ENCODE data around the gene KCNK16. TPM values are rescaled to one million over a fixed set of nuclear protein-coding genes. Genes with fewer than 3 reads are reported as not detected.
A peak's percentile ranks its signal among the peaks of the same experiment; 100 is the strongest.

Gene KCNK16
- polyA plus RNA-seq, 3 donors = not detected

DNA sequence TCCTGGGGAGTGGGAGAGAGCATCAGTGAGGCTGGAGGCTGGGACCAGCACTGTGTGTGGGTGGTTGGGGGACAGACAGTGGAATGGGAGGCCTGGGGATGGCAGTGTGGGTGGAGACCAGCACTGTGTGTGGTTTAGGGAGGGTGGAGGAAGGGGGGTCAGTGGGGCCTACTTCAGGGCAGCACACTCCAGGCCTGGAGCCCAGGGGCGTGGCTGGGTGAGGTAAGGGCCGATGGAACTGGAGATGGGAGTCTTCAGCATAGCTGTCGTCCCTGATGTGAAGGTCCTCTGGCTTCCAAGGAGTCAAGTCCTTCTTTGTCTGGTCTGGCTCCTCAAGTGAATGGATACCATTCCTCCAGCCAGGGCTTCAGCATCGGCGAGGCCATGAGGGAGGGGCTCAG lies 26.9 kb downstream of the KCNK16 start:
- Mint-ChIP-seq H3K4me1 (peaks cover 16% of the 10 kb centered on the region), H3K27ac (peak overlapping the region in 2 of 7 donors; percentile 48 to 67), H3K9me3 (peaks cover 0 to 2% (median 0%) of the 10 kb centered on the region in 7 donors), H3K4me3 (no peak overlapping the region), H3K27me3 (ENCODE audit: low read depth in 3 of 3) (peaks cover 3 to 10% (median 9%) of the 10 kb centered on the region in 3 donors), H3K36me3 (no peaks in the 10 kb centered on the region)
- Histone ChIP-seq H3K9ac (ENCODE audit: insufficient read depth, low read length, poor library complexity, severe bottlenecking) (no peak overlapping the region), H4K20me1 (ENCODE audit: insufficient read depth, low read length) (no peaks in the 10 kb centered on the region), H2AFZ (ENCODE audit: insufficient read depth, low read depth, low read length, poor library complexity, severe bottlenecking) (no peak overlapping the region), H3K4me1 (ENCODE audit: control insufficient read depth in 1 of 2, insufficient read depth in 2 of 2, low read length in 2 of 2) (peaks cover 8% of the 10 kb centered on the region in 2 donors), H3K27me3 (ENCODE audit: control insufficient read depth in 2 of 2, insufficient read depth in 2 of 2, low read length in 2 of 2) (no peaks in the 10 kb centered on the region), H3K4me2 (replicated peaks; ENCODE audit: extremely low read depth, low read length, poor library complexity, severe bottlenecking) (no peak overlapping the region), H3K9me3 (replicated peaks in 1 of 2; ENCODE audit: control insufficient read depth in 1 of 2, insufficient read depth in 1 of 2, low read length in 2 of 2) (no peaks in the 10 kb centered on the region), H3K27ac (ENCODE audit: low read depth in 1 of 2, low read length in 2 of 2) (no peak overlapping the region), H3K36me3 (replicated peaks in 1 of 2; ENCODE audit: control insufficient read depth in 1 of 2, insufficient read depth in 2 of 2, low read length in 2 of 2) (no peaks in the 10 kb centered on the region), H3K79me2 (ENCODE audit: insufficient read depth, low read length) (no peaks in the 10 kb centered on the region), H3K4me3 (replicated peaks in 1 of 3; ENCODE audit: low read depth in 2 of 3, low read length in 3 of 3) (no peak overlapping the region)
- 85% methylated on average over 2 of the region's 5 CpGs for WGBS (ENCODE audit: insufficient coverage)
- TF ChIP-seq, protein P1, sequence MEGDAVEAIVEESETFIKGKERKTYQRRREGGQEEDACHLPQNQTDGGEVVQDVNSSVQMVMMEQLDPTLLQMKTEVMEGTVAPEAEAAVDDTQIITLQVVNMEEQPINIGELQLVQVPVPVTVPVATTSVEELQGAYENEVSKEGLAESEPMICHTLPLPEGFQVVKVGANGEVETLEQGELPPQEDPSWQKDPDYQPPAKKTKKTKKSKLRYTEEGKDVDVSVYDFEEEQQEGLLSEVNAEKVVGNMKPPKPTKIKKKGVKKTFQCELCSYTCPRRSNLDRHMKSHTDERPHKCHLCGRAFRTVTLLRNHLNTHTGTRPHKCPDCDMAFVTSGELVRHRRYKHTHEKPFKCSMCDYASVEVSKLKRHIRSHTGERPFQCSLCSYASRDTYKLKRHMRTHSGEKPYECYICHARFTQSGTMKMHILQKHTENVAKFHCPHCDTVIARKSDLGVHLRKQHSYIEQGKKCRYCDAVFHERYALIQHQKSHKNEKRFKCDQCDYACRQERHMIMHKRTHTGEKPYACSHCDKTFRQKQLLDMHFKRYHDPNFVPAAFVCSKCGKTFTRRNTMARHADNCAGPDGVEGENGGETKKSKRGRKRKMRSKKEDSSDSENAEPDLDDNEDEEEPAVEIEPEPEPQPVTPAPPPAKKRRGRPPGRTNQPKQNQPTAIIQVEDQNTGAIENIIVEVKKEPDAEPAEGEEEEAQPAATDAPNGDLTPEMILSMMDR (IDR thresholded peaks at IDR 0.05) = no peak
- DNase-seq = no peak
- intact Hi-C loops (cut with micrococcal nuclease) = no loop called here

DNA sequence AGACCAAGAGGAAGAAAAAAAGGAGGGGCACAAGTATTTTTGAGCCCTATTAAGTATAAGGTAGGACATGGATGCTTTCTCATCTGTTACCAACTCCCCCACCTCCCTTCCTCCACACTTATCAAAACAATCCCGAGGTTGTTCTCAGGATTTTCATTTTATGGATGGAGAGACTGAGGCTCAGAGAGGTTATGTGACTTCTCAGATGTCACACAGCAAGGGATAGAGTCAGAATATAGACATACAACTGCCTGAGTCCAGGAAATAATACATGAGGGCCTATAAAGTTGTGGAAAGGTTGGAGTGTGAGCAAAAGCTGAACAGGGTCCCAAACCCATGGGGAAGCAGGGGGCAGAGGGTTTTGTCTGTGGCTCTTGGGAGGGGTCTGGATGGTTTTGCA lies 27.6 kb downstream of the KCNK16 start:
- TF ChIP-seq, protein P1 (IDR thresholded peaks at IDR 0.05) = no peak
- Histone ChIP-seq H3K9ac (ENCODE audit: insufficient read depth, low read length, poor library complexity, severe bottlenecking) (no peak overlapping the region), H3K27ac (ENCODE audit: low read depth in 1 of 2, low read length in 2 of 2) (no peak overlapping the region), H3K9me3 (replicated peaks in 1 of 2; ENCODE audit: control insufficient read depth in 1 of 2, insufficient read depth in 1 of 2, low read length in 2 of 2) (no peaks in the 10 kb centered on the region), H2AFZ (ENCODE audit: insufficient read depth, low read depth, low read length, poor library complexity, severe bottlenecking) (no peak overlapping the region), H3K79me2 (ENCODE audit: insufficient read depth, low read length) (no peaks in the 10 kb centered on the region), H3K4me2 (replicated peaks; ENCODE audit: extremely low read depth, low read length, poor library complexity, severe bottlenecking) (no peak overlapping the region), H3K27me3 (ENCODE audit: control insufficient read depth in 2 of 2, insufficient read depth in 2 of 2, low read length in 2 of 2) (no peaks in the 10 kb centered on the region), H3K4me3 (replicated peaks in 1 of 3; ENCODE audit: low read depth in 2 of 3, low read length in 3 of 3) (no peak overlapping the region), H3K4me1 (ENCODE audit: control insufficient read depth in 1 of 2, insufficient read depth in 2 of 2, low read length in 2 of 2) (peaks cover 8 to 9% of the 10 kb centered on the region in 2 donors), H4K20me1 (ENCODE audit: insufficient read depth, low read length) (no peaks in the 10 kb centered on the region), H3K36me3 (replicated peaks in 1 of 2; ENCODE audit: control insufficient read depth in 1 of 2, insufficient read depth in 2 of 2, low read length in 2 of 2) (no peaks in the 10 kb centered on the region)
- no peak for DNase-seq
- Mint-ChIP-seq H3K27me3 (ENCODE audit: low read depth in 3 of 3) (peaks cover 3 to 10% (median 9%) of the 10 kb centered on the region in 3 donors), H3K4me1 (peaks cover 15% of the 10 kb centered on the region), H3K36me3 (no peaks in the 10 kb centered on the region), H3K27ac (no peak overlapping the region), H3K4me3 (no peak overlapping the region), H3K9me3 (peaks cover 0 to 2% (median 0%) of the 10 kb centered on the region in 7 donors)
- no CpG with 5 or more reads among the region's 1 CpG for WGBS (ENCODE audit: insufficient coverage)
- intact Hi-C loops (cut with micrococcal nuclease) = no loop called here
